Pancreas (tissue), 10 donors: ENCODE measurements around the gene GZF1. TPM values are rescaled to one million over a fixed set of nuclear protein-coding genes. Genes with fewer than 3 reads are reported as not detected.

Source experiments
- ATAC-seq, 4 donors: fragments of 200-7000 bp; cut with Tn5 transposase; one replicate each; pipeline versions ENCODE4 v1.8.0 to v1.9.1; 2020; ENCODE audit warnings: mild to moderate bottlenecking in 4 of 4, moderate library complexity in 4 of 4
- DNase-seq, 6 donors: peaks; one replicate each; pipeline ENCODE4 v3.0.0-alpha.2; 2020
- FAIRE-seq: peaks from 2 replicates; lab custom pipeline; 2012; peaks lifted over from hg19 to GRCh38; lab: Jason Lieb, UNC
- H3K27ac ChIP-seq, 4 donors: fragments of 200-600 bp; sonication (generic); 1 replicate in 3 of 4; 2 replicates in 1 of 4; pipeline versions ENCODE4 v1.5.0 to v1.8.0; 2020
- H3K27me3 ChIP-seq, 4 donors: fragments of 200-600 bp; one replicate each; pipeline ENCODE4 v1.8.0; 2021
- H3K36me3 ChIP-seq, 3 donors: fragments of 200-600 bp; sonication (generic) in 1 of 3; one replicate each; pipeline versions ENCODE4 v1.5.0 to v1.8.0; 2020 to 2021
- H3K4me1 ChIP-seq, 3 donors: fragments of 200-600 bp; one replicate each; pipeline ENCODE4 v1.8.0; 2021
- H3K4me3 ChIP-seq, 4 donors: fragments of 200-600 bp; sonication (generic) in 2 of 4; one replicate each; pipeline versions ENCODE4 v1.5.0 to v1.8.0; 2020 to 2021
- H3K9me3 ChIP-seq, 4 donors: fragments of 200-600 bp; one replicate each; pipeline ENCODE4 v1.8.0; 2021
- WGBS, 2 donors: extraction: QIAGEN DNeasy Blood & Tissue Kit; methylation state at CpG; one replicate each; pipeline ENCODE4 v1.1.7; 2013; 5-methylcytosine and 5-hydroxymethylcytosine counted together
- intact Hi-C, 3 donors: fragments of 100-400 bp; cut with DNase I; formaldehyde crosslinking; loops; one replicate each; pipeline versions ENCODE4 v1.11.1 to v1.14.2; 2022
- polyA plus RNA-seq, 2 donors: library from polyadenylated mRNA; stranded (reverse); fragments of 200-250 nt; gene quantifications; one replicate each; pipeline ENCODE4 v1.2.3, GENCODE V29; 2013
- total RNA-seq, 6 donors: library from RNA; stranded (reverse); fragmentation: NEBNext Ultra II Directional in 4 of 6; extraction: Animal tissue kit (Norgen Biotek cat#: 25700) in 4 of 6; gene quantifications; one replicate each; pipeline versions ENCODE4 v1.2.1 to v1.2.4, GENCODE V29; 2021 to 2023
- TF ChIP-seq, protein P1 (sequence below), 4 donors: fragments of 200-600 bp; sonication (generic) in 3 of 4; IDR thresholded peaks; one replicate each; pipeline versions ENCODE4 v1.5.0 to v1.8.0; 2021; ENCODE audit warnings: antibody characterized with exemption in 4 of 4
- donor health status: healthy with polysubstance abuse.
- donor health status: DM: no; HTN: no; CAD: no; lungs with moderate emphysema.
- donor health status: DM: no; HTN: no; CAD: no.
- donor health status: control.
- donor health status: control.
- donor health status: Bipolar disorder and iron deficiency.
- donor health status: DM: yes; HTN: yes; CAD: no.
- donor health status: DM: no; HTN: no; CAD: no.
- donor health status: DM: no; HTN: no; CAD: no.
- donor health status: DM: yes; HTN: yes; CAD: no.

The GZF1 gene
- total and polyA plus RNA-seq, 8 donors = 3.5 to 7.9 (median 4.3) TPM

DNA sequence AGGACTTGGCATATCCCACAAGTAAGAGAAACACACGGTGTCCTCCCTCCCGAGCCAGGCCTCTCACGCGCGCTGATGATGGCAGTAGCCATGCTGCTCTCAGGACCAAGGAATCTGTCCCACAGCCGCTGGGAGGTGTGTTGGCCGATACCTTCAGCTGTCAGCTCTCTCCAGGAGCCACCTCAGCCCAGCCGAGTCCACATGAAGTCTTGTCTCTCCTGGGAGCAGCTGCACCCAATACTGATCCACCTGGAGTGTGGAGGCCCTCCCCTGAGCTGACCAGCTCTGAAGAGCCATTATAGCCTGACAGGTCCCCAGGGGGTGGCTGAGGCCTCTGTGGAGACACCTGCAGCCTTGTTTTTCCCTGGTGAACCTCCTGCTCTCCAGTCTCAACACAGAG, 35.2 kb upstream of the GZF1 start:
- no peaks in the 10 kb centered on the region for H3K36me3 ChIP-seq
- no peaks in the 10 kb centered on the region for H3K9me3 ChIP-seq
- no peak overlapping the region for H3K27ac ChIP-seq
- no peaks in the 10 kb centered on the region for H3K4me1 ChIP-seq
- no peaks in the 10 kb centered on the region for H3K27me3 ChIP-seq
- WGBS, 2 donors = 69 to 78% methylated on average over 8 of the region's 8 CpGs
- no peak for DNase-seq
- H3K4me3 ChIP-seq = no peak overlapping the region
- TF ChIP-seq, protein P1, sequence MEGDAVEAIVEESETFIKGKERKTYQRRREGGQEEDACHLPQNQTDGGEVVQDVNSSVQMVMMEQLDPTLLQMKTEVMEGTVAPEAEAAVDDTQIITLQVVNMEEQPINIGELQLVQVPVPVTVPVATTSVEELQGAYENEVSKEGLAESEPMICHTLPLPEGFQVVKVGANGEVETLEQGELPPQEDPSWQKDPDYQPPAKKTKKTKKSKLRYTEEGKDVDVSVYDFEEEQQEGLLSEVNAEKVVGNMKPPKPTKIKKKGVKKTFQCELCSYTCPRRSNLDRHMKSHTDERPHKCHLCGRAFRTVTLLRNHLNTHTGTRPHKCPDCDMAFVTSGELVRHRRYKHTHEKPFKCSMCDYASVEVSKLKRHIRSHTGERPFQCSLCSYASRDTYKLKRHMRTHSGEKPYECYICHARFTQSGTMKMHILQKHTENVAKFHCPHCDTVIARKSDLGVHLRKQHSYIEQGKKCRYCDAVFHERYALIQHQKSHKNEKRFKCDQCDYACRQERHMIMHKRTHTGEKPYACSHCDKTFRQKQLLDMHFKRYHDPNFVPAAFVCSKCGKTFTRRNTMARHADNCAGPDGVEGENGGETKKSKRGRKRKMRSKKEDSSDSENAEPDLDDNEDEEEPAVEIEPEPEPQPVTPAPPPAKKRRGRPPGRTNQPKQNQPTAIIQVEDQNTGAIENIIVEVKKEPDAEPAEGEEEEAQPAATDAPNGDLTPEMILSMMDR (IDR thresholded peaks at IDR 0.05) = no peak
- ATAC-seq = no peak
- no peak for FAIRE-seq
- intact Hi-C loops = no loop called here

DNA sequence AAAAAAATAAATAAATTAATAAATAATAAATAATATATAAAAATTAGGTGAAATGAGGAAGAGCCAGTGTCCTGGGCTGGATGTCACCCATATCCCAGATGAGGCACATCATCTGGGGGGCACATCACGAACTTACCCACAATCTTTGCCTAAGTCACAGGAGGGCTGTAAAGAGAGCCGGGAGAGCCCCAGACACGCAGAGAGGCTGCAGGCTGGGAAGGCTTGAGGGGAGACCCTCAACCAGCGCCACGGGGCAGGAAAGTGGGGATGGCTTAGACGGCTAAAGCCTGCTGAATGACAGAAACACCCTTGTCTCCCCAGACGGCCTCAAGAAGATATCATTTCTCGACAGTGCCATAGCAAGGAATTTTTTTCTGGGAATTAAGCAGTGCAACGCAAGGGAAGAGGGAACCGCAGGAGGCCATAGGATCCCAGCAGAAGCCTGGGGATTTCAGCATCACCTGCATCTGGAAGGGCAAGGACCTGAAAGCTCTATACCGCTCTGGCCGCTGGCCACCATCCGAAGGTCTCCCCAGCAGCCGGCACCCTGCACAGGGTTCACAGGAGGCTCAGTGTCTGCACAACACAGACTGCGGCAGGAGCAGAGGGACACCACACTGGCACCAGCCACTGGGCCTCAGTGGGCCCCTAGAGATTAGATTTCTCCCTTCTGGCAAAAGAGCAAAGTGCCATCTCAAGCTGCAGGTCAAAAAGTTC, 34.2 kb upstream of the GZF1 start:
- intact Hi-C loops = no loop called here
- DNase-seq (no peak), ATAC-seq (no peak), FAIRE-seq (no peak)
- Histone ChIP-seq H3K4me1 (no peaks in the 10 kb centered on the region), H3K36me3 (no peaks in the 10 kb centered on the region), H3K27me3 (no peaks in the 10 kb centered on the region), H3K27ac (no peak overlapping the region), H3K9me3 (no peaks in the 10 kb centered on the region), H3K4me3 (no peak overlapping the region)
- TF ChIP-seq, protein P1 (IDR thresholded peaks at IDR 0.05) = no peak
- WGBS, 2 donors = 79 to 88% methylated on average over 15 of the region's 15 CpGs

DNA sequence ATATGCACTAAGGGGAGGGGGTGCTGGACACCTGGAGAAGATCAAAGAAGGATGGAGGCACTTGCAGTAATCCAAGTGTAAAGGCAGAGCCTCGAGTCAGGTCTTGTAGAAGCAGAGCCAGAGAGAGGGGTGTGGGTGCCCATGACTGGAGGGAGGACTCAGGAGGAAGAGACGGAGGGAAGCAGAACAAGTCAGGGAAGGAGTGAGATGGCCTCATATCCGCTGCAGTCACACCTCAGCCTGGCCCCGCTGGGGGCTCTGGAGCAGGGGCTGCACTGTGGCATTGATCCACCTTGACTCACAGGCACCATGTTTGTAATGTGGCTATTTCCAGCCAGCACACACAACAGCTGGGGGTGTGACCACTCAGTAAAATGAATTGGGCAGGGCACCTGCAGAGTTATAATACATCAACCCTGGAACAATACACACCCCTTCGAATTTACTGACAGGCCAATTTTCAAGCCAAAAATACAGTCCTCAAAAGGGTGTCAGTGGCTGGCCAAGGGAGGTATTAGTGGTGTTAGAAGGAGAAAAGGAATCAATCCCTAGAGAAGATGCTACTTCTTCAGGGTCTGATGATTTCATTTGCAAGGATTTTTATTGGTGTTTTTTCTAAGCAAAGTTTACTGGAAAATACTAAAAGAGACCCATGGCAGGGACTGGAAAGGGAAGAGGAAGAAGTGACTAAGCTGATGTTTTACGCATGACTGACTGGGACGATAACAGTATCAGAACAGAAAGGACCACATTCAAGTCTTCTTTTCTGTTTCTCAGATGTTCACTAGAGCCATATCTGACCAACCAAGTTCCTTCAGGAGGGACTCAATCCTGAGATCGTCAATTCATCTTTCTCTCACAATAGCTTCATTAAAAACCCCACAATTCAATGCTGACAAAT, 30.3 kb upstream of the GZF1 start:
- no peaks in the 10 kb centered on the region for H3K36me3 ChIP-seq
- ATAC-seq (no peak), DNase-seq (no peak), FAIRE-seq (no peak)
- no peaks in the 10 kb centered on the region for H3K27me3 ChIP-seq
- 57 to 64% methylated on average over 8 of the region's 8 CpGs for WGBS, 2 donors
- H3K4me3 ChIP-seq = no peak overlapping the region
- no peak overlapping the region for H3K27ac ChIP-seq
- TF ChIP-seq, protein P1 (IDR thresholded peaks at IDR 0.05) = no peak
- H3K4me1 ChIP-seq = no peaks in the 10 kb centered on the region
- intact Hi-C loops = no loop called here
- H3K9me3 ChIP-seq = no peaks in the 10 kb centered on the region

DNA sequence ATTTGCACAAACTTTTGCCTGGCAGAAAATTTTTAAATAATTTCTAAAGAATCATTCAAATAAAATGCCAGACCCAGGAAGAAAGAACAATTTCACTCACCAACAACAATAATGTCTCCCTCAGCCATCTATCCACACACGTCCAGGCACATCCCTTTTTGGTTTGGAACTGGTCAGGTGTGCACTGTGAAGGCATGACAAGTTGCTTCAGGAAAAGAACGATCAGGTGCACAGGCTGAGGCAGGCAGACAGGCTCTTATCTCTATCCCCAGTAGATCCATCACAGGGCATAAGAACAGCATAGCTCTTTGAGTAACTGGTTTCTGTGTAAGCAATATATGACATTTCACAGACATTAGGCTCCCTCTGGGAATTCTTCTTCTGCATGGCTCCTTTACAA, 29.5 kb upstream of the GZF1 start:
- intact Hi-C loops = no loop called here
- no peaks in the 10 kb centered on the region for H3K4me1 ChIP-seq
- 25 to 26% methylated on average over 2 of the region's 2 CpGs for WGBS, 2 donors
- no peak for ATAC-seq
- no peak for FAIRE-seq
- no peaks in the 10 kb centered on the region for H3K36me3 ChIP-seq
- no peak overlapping the region for H3K27ac ChIP-seq
- DNase-seq = no peak
- TF ChIP-seq, protein P1 (IDR thresholded peaks at IDR 0.05) = no peak
- H3K27me3 ChIP-seq = no peaks in the 10 kb centered on the region
- H3K4me3 ChIP-seq = no peak overlapping the region
- no peaks in the 10 kb centered on the region for H3K9me3 ChIP-seq
